Measurements from ENCODE around the gene HIVEP1. TPM values are rescaled to one million over a fixed set of nuclear protein-coding genes. Genes with fewer than 3 reads are reported as not detected.

HIVEP1 gene
- total and polyA plus RNA-seq, 2 of the 8 experiments (the other 6 are each of a cell fraction or from before 2014, with no cell fraction given) = 22.6 to 23.1 TPM

DNA sequence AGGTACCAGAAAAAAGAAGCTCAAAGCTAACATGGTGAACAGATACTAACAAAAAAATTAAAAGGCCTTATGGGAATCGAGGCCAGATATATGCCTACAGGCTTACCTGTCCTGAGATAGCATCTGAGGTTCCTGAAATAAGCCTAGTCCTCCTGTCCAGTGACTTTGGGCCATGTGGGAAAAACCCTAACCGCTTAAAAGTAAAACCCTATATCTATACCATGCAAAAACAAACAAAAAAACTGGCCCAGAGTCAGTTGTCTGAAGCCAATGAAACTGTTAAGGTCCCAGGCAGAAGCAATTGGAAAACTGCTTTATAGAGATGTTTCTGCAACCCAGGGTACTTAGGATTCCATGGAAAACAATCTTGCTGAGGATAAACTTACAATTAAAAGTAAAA is 122.9 kb downstream of the HIVEP1 start:
- no peak overlapping the region for H2BK12ac ChIP-seq (ENCODE audit: low read depth, low read length)
- no peaks in the 10 kb centered on the region for H3K27me3 ChIP-seq (replicated peaks in 1 of 4; ENCODE audit: control insufficient read depth in 3 of 4, extremely low read depth in 1 of 4, insufficient read depth in 3 of 4, low read length in 3 of 4)
- H2BK120ac ChIP-seq (replicated peaks; ENCODE audit: low read depth, low read length) = no peak overlapping the region
- H2AK5ac ChIP-seq (ENCODE audit: low read depth, low read length) = no peak overlapping the region
- H3K14ac ChIP-seq (ENCODE audit: insufficient read length) = no peak overlapping the region
- H3K23ac ChIP-seq (ENCODE audit: insufficient read length) = no peak overlapping the region
- no peak for DNase-seq (ENCODE audit: low read depth in 1 of 2, low spot score in 2 of 2)
- H4K20me1 ChIP-seq (replicated peaks in 1 of 2; ENCODE audit: control insufficient read depth in 1 of 2, insufficient read depth in 2 of 2, low read length in 2 of 2) = no peaks in the 10 kb centered on the region
- H2BK5ac ChIP-seq (ENCODE audit: low read depth, low read length) = no peak overlapping the region
- H3K23me2 ChIP-seq (ENCODE audit: low read depth, low read length) = no peaks in the 10 kb centered on the region
- H3K36me3 ChIP-seq (ENCODE audit: control insufficient read depth in 2 of 4, insufficient read depth in 4 of 4, low read length in 3 of 4) = peaks cover 4 to 31% (median 19%) of the 10 kb centered on the region in 4 experiments; a peak in 7 of 8 replicates
- H3K9ac ChIP-seq (replicated peaks in 1 of 4; ENCODE audit: extremely low read depth in 1 of 4, low read depth in 3 of 4, low read length in 3 of 4) = no peak overlapping the region
- no peak overlapping the region for H2BK15ac ChIP-seq (ENCODE audit: low read length)
- H3K9me3 ChIP-seq (ENCODE audit: insufficient read depth in 2 of 2, low read depth in 1 of 2, low read length in 1 of 2) = peaks cover 18 to 19% of the 10 kb centered on the region in 2 experiments
- no peak for FAIRE-seq
- no peak overlapping the region for H2AFZ ChIP-seq (ENCODE audit: low read length)
- no peaks in the 10 kb centered on the region for H3K79me1 ChIP-seq (ENCODE audit: low read depth, low read length)
- H3K4me3 ChIP-seq (ENCODE audit: extremely low read depth in 1 of 4, insufficient read depth in 2 of 4, low read depth in 3 of 4, low read length in 4 of 4) = no peak overlapping the region
- whole genome bisulfite sequencing, 2 experiments (ENCODE audit: extremely low coverage in 1 of 2, insufficient coverage in 1 of 2, insufficient read length in 1 of 2, insufficient replicate concordance in 2 of 2, low coverage in 1 of 2, low lambda C conversion rate in 2 of 2, missing lambda C conversion rate in 1 of 2) = 90% methylated on average over 2 of the region's 2 CpGs; no CpG with 5 or more reads in 1 of the 2 experiments
- H4K5ac ChIP-seq (ENCODE audit: insufficient read length, low read depth, low read length) = no peak overlapping the region
- ChIA-PET POLR2A (ENCODE audit: partially characterized antibody) (no interaction called here), CTCF (ENCODE audit: partially characterized antibody) (interaction anchor here (0.8 to 1.3 kb wide), 4 partner anchors 12 to 153 kb away, joined by 3 to 4 read pairs (median 4); no protein-coding TSS in a partner anchor)
- H2BK20ac ChIP-seq (ENCODE audit: low read length) = no peak overlapping the region
- no peak overlapping the region for H4K91ac ChIP-seq (replicated peaks; ENCODE audit: insufficient read length, low read length)
- H3K4ac ChIP-seq (replicated peaks; ENCODE audit: insufficient read length, low read depth, low read length) = no peak overlapping the region
- H3K27ac ChIP-seq (ENCODE audit: low read depth, low read length) = no peak overlapping the region
- no peak overlapping the region for H3K4me2 ChIP-seq (ENCODE audit: insufficient read depth in 1 of 2, low read depth in 2 of 2, low read length in 2 of 2)
- H3K79me2 ChIP-seq (ENCODE audit: control insufficient read depth in 1 of 2, insufficient read depth in 2 of 2, low read length in 2 of 2) = no peaks in the 10 kb centered on the region; a peak in 1 of 4 replicates
- H3K56ac ChIP-seq (replicated peaks; ENCODE audit: insufficient read length, low read depth, low read length) = no peak overlapping the region
- TF ChIP-seq RBBP5 (IDR thresholded peaks at IDR 0.05; ENCODE audit: borderline replicate concordance, low read depth, low read length) = no peak
- TF ChIP-seq RFX5 (IDR thresholded peaks at IDR 0.05; ENCODE audit: borderline replicate concordance, low read depth, low read length) = no peak
- TF ChIP-seq TAF1 (IDR thresholded peaks at IDR 0.05; ENCODE audit: low read depth, low read length) = no peak
- TF ChIP-seq YY1 (IDR thresholded peaks at IDR 0.05; ENCODE audit: low read depth, low read length) = no peak
- TF ChIP-seq RAD21 (IDR thresholded peaks at IDR 0.05 in 1 of 2, conservative IDR thresholded peaks at IDR 0.05 in 1 of 2; ENCODE audit: low read depth in 2 of 2, low read length in 2 of 2) = no peak
- TF ChIP-seq, protein P1, sequence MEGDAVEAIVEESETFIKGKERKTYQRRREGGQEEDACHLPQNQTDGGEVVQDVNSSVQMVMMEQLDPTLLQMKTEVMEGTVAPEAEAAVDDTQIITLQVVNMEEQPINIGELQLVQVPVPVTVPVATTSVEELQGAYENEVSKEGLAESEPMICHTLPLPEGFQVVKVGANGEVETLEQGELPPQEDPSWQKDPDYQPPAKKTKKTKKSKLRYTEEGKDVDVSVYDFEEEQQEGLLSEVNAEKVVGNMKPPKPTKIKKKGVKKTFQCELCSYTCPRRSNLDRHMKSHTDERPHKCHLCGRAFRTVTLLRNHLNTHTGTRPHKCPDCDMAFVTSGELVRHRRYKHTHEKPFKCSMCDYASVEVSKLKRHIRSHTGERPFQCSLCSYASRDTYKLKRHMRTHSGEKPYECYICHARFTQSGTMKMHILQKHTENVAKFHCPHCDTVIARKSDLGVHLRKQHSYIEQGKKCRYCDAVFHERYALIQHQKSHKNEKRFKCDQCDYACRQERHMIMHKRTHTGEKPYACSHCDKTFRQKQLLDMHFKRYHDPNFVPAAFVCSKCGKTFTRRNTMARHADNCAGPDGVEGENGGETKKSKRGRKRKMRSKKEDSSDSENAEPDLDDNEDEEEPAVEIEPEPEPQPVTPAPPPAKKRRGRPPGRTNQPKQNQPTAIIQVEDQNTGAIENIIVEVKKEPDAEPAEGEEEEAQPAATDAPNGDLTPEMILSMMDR (IDR thresholded peaks at IDR 0.05; ENCODE audit: control extremely low read depth in 1 of 3, insufficient read depth in 1 of 3, low read depth in 1 of 3, low read length in 3 of 3) = no peak
- no peak for TF ChIP-seq TBP (IDR thresholded peaks at IDR 0.05; ENCODE audit: low read depth, low read length)
- H3K4me1 ChIP-seq (replicated peaks in 1 of 4; ENCODE audit: control insufficient read depth in 3 of 4, insufficient read depth in 4 of 4, low read length in 3 of 4) = no peaks in the 10 kb centered on the region
- H4K8ac ChIP-seq (ENCODE audit: extremely low read depth, insufficient read depth, low read length) = no peak overlapping the region
- H3K18ac ChIP-seq (ENCODE audit: extremely low read depth, low read length) = no peak overlapping the region
